Measurements from ENCODE around the gene LRRC3C. TPM values are rescaled to one million over a fixed set of nuclear protein-coding genes. Genes with fewer than 3 reads are reported as not detected.

LRRC3C gene
- total RNA-seq, 1 experiment from 2014 or later = not detected

DNA sequence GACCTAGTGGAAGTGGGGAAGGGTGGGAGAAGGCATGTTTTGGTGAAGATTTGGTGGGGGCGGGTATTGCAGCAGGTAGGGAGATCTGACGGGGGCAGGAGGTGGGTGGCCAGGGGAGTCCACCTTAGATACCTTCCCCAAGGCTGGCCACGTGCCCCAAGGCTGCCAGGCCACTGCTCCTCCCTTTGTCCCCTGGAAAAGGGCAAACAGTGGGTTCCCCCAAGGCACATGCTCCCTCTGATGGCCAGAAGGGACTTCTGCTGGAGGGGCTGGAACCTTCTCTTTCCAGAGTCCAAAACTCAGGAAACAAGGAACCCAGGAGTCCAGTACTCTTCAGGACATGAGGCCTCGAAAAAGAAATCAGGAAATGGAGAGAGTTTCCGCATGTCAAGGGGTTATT lies 46.9 kb downstream of the LRRC3C start:
- no peaks in the 10 kb centered on the region for H3K4me1 ChIP-seq (ENCODE audit: insufficient read depth, low read length, poor library complexity, severe bottlenecking)
- H3K4me3 ChIP-seq (ENCODE audit: low read depth, low read length, poor library complexity, severe bottlenecking) = no peak overlapping the region
- H3K36me3 ChIP-seq (ENCODE audit: insufficient read depth, low read length, poor library complexity, severe bottlenecking) = no peaks in the 10 kb centered on the region
- CTCF ChIA-PET = no interaction called here
- no peaks in the 10 kb centered on the region for H3K27me3 ChIP-seq (replicated peaks; ENCODE audit: insufficient read depth, low read depth, low read length, poor library complexity)
- intact Hi-C loops (cut with micrococcal nuclease; ENCODE audit: unreplicated experiment) = no loop called here
- no peak for DNase-seq (ENCODE audit: low spot score)
- TF ChIP-seq EZH2 (IDR thresholded peaks at IDR 0.05; ENCODE audit: borderline replicate concordance, low read depth, low read length, poor library complexity, severe bottlenecking) = no peak
- no peaks in the 10 kb centered on the region for H3K9me3 ChIP-seq (ENCODE audit: low read depth, low read length, poor library complexity, severe bottlenecking)
- POLR2A ChIA-PET (ENCODE audit: low non-redundant PET) = no interaction called here
- H3K27ac ChIP-seq (ENCODE audit: low read depth, low read length, poor library complexity, severe bottlenecking) = no peak overlapping the region
- BruUV-seq (replicated peaks) = no TSS peak

DNA sequence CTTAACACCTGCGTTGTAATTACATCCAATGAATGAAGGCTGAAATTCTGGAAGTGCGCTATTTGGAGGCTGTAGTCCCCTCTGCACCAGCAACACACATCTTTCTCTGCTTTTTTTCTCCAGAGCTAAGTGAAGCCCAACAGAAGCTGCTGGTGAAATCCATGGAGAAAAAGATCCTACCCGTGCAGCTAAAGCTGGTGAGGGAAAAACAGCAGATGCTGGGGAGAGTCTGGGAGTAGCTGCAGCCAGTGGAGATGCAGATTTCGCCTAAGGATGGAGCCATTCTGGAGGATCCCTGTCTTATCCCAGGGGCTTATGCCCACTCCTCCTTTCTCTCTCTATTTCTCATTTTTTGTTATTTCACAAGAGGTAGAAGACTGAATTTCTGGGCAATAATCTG lies 48.3 kb downstream of the LRRC3C start:
- no TSS peak for BruUV-seq (replicated peaks)
- H3K4me3 ChIP-seq (ENCODE audit: low read depth, low read length, poor library complexity, severe bottlenecking) = no peak overlapping the region
- H3K36me3 ChIP-seq (ENCODE audit: insufficient read depth, low read length, poor library complexity, severe bottlenecking) = no peaks in the 10 kb centered on the region
- H3K9me3 ChIP-seq (ENCODE audit: low read depth, low read length, poor library complexity, severe bottlenecking) = no peaks in the 10 kb centered on the region
- H3K4me1 ChIP-seq (ENCODE audit: insufficient read depth, low read length, poor library complexity, severe bottlenecking) = no peaks in the 10 kb centered on the region
- no peaks in the 10 kb centered on the region for H3K27me3 ChIP-seq (replicated peaks; ENCODE audit: insufficient read depth, low read depth, low read length, poor library complexity)
- TF ChIP-seq, protein P1, sequence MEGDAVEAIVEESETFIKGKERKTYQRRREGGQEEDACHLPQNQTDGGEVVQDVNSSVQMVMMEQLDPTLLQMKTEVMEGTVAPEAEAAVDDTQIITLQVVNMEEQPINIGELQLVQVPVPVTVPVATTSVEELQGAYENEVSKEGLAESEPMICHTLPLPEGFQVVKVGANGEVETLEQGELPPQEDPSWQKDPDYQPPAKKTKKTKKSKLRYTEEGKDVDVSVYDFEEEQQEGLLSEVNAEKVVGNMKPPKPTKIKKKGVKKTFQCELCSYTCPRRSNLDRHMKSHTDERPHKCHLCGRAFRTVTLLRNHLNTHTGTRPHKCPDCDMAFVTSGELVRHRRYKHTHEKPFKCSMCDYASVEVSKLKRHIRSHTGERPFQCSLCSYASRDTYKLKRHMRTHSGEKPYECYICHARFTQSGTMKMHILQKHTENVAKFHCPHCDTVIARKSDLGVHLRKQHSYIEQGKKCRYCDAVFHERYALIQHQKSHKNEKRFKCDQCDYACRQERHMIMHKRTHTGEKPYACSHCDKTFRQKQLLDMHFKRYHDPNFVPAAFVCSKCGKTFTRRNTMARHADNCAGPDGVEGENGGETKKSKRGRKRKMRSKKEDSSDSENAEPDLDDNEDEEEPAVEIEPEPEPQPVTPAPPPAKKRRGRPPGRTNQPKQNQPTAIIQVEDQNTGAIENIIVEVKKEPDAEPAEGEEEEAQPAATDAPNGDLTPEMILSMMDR (conservative IDR thresholded peaks at IDR 0.05; ENCODE audit: low read depth, low read length) = no peak
- no peak for TF ChIP-seq EZH2 (IDR thresholded peaks at IDR 0.05; ENCODE audit: borderline replicate concordance, low read depth, low read length, poor library complexity, severe bottlenecking)
- intact Hi-C loops (cut with micrococcal nuclease; ENCODE audit: unreplicated experiment) = no loop called here
- POLR2A ChIA-PET (ENCODE audit: low non-redundant PET) = no interaction called here
- no peak for DNase-seq (ENCODE audit: low spot score)
- no peak overlapping the region for H3K27ac ChIP-seq (ENCODE audit: low read depth, low read length, poor library complexity, severe bottlenecking)
- CTCF ChIA-PET = no interaction called here

DNA sequence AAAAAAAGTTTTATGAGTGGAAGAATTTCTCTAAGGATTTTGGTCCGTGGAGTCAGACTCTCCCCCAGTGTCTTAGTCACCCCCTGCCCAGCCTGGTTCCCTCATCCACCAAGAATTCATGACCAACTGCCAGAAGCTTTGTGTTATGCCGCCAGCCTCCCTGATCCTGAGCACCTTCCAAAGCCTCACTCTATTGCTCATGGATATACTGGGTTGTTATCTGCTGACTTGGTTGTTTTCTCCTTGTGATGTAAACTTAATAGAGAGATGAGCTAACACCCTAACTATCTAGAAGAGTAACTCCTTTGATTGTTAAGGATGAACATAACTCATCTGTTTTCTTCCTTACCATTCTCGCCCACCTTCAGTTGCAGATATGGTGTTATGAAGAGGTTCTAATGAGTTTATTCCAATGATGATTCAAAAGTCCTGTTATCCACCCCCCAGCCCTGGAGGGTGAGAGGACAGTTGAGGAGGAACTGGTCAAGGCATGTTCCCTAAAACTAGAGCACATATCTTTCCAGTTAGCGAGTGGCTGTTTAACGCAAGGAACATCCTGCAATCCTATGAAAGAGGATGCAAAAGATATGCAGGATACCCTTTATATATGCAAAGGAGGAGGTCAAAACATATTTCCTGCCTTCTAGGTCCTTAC lies 51.6 kb downstream of the LRRC3C start:
- DNase-seq (ENCODE audit: low spot score) = no peak
- POLR2A ChIA-PET (ENCODE audit: low non-redundant PET) = no interaction called here
- intact Hi-C loops (cut with micrococcal nuclease; ENCODE audit: unreplicated experiment) = no loop called here

More for the DNA sequence above, 51.6 kb downstream of the LRRC3C start:
- H3K9me3 ChIP-seq (ENCODE audit: low read depth, low read length, poor library complexity, severe bottlenecking) = no peaks in the 10 kb centered on the region
- TF ChIP-seq, protein P1 (conservative IDR thresholded peaks at IDR 0.05; ENCODE audit: low read depth, low read length) = no peak
- TF ChIP-seq EZH2 (IDR thresholded peaks at IDR 0.05; ENCODE audit: borderline replicate concordance, low read depth, low read length, poor library complexity, severe bottlenecking) = no peak
- H3K4me3 ChIP-seq (ENCODE audit: low read depth, low read length, poor library complexity, severe bottlenecking) = no peak overlapping the region
- CTCF ChIA-PET = no interaction called here
- H3K4me1 ChIP-seq (ENCODE audit: insufficient read depth, low read length, poor library complexity, severe bottlenecking) = no peaks in the 10 kb centered on the region
- peaks cover 1% of the 10 kb centered on the region for H3K36me3 ChIP-seq (ENCODE audit: insufficient read depth, low read length, poor library complexity, severe bottlenecking)
- no TSS peak for BruUV-seq (replicated peaks)
- H3K27ac ChIP-seq (ENCODE audit: low read depth, low read length, poor library complexity, severe bottlenecking) = no peak overlapping the region
- no peaks in the 10 kb centered on the region for H3K27me3 ChIP-seq (replicated peaks; ENCODE audit: insufficient read depth, low read depth, low read length, poor library complexity)

All from A673 (cell line).